HG03135 (cell line): ENCODE data around the gene HCN3.
"Not testable (repeated sequence)": the region's sequence is repeated elsewhere in the genome, so short reads cannot be mapped to it uniquely, and the experiment has no call there.

ENCODE experiments used
- ATAC-seq: cut with Tn5 transposase; IDR thresholded peaks from one replicate; pipeline ENCODE4 v1.9.1; 2021; ENCODE audit warnings: mild to moderate bottlenecking, moderate library complexity; ENCODE audit not compliant: unreplicated experiment

HCN3 gene

GRCh38 chr1:155328856-155329255 lies 51.6 kb downstream of the HCN3 start:
- ATAC-seq, result not testable (repeated sequence)

- ATAC-seq, result no peak
Observed at GRCh38 chr1:155329980-155330598, 52.8 kb downstream of the HCN3 start.

GRCh38 chr1:155334962-155335361 lies 57.7 kb downstream of the HCN3 start:
- ATAC-seq, result no peak
